ENCODE results near the gene LTB4R2.
A peak's percentile ranks its signal among the peaks of the same experiment; 100 is the strongest.
"Not testable (repeated sequence)": the region's sequence is repeated elsewhere in the genome, so short reads cannot be mapped to it uniquely, and the experiment has no call there.

GRCh38 chr14:24327914-24328313, 18.0 kb downstream of the LTB4R2 start:
- TF ChIP-seq, protein P1, sequence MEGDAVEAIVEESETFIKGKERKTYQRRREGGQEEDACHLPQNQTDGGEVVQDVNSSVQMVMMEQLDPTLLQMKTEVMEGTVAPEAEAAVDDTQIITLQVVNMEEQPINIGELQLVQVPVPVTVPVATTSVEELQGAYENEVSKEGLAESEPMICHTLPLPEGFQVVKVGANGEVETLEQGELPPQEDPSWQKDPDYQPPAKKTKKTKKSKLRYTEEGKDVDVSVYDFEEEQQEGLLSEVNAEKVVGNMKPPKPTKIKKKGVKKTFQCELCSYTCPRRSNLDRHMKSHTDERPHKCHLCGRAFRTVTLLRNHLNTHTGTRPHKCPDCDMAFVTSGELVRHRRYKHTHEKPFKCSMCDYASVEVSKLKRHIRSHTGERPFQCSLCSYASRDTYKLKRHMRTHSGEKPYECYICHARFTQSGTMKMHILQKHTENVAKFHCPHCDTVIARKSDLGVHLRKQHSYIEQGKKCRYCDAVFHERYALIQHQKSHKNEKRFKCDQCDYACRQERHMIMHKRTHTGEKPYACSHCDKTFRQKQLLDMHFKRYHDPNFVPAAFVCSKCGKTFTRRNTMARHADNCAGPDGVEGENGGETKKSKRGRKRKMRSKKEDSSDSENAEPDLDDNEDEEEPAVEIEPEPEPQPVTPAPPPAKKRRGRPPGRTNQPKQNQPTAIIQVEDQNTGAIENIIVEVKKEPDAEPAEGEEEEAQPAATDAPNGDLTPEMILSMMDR (IDR thresholded peaks at IDR 0.05): peak in 3 of 4 experiments; percentile 45 to 79 (median 72)
- not testable (repeated sequence) for TF ChIP-seq POLR2A (IDR thresholded peaks at IDR 0.05)

Data from prostate gland (tissue), 2 donors.